GM12864 (cell line): ENCODE results near the gene NSFL1C.

Experiments used
- DNase-seq: peaks from one replicate; pipeline ENCODE4 v3.0.0-alpha.2; 2011; ENCODE audit warnings: low read depth
- H3K4me3 ChIP-seq: 2 replicates; pipeline ENCODE4 v1.5.1; 2011; ENCODE audit warnings: mild to moderate bottlenecking, low read depth, low read length, control low read depth
- CTCF ChIP-seq: IDR thresholded peaks from 2 replicates; pipeline ENCODE4 v1.5.1; 2011; ENCODE audit warnings: low read depth, mild to moderate bottlenecking, moderate library complexity, low read length, control low read depth, inconsistent platforms; ENCODE audit errors: missing control alignments

NSFL1C gene

GRCh38 chr20:1462001-1462400 is 4.6 kb downstream of the NSFL1C start:
- no peak overlapping the region for H3K4me3 ChIP-seq
- no peak for DNase-seq
- TF ChIP-seq CTCF, result no peak

- H3K4me3 ChIP-seq, result no peak overlapping the region
- DNase-seq, result no peak
- TF ChIP-seq CTCF, result no peak
These were observed 6.4 kb downstream of the NSFL1C start for GRCh38 chr20:1460275-1460674.

GRCh38 chr20:1457992-1458391 is 8.7 kb downstream of the NSFL1C start:
- no peak overlapping the region for H3K4me3 ChIP-seq
- no peak for DNase-seq
- TF ChIP-seq CTCF, result no peak

- DNase-seq, result no peak
- TF ChIP-seq CTCF, result no peak
- H3K4me3 ChIP-seq, result no peak overlapping the region
These were observed 10.3 kb downstream of the NSFL1C start for GRCh38 chr20:1456300-1456699.

GRCh38 chr20:1450926-1451491 is 15.6 kb downstream of the NSFL1C start:
- TF ChIP-seq CTCF, result no peak
- no peak for DNase-seq
- no peak overlapping the region for H3K4me3 ChIP-seq

GRCh38 chr20:1449370-1449769 is 17.3 kb downstream of the NSFL1C start:
- no peak for TF ChIP-seq CTCF
- H3K4me3 ChIP-seq, result no peak overlapping the region
- DNase-seq, result no peak

GRCh38 chr20:1448081-1448620 is 18.5 kb downstream of the NSFL1C start:
- no peak for TF ChIP-seq CTCF
- no peak for DNase-seq
- H3K4me3 ChIP-seq, result no peak overlapping the region
